HG03139 (cell line): ENCODE data around the gene POLR2J.
A peak's percentile ranks its signal among the peaks of the same experiment; 100 is the strongest.

Experiments
- ATAC-seq: cut with Tn5 transposase; IDR thresholded peaks from one replicate; pipeline ENCODE4 v1.9.1; 2021; ENCODE audit not compliant: unreplicated experiment

Gene POLR2J

DNA sequence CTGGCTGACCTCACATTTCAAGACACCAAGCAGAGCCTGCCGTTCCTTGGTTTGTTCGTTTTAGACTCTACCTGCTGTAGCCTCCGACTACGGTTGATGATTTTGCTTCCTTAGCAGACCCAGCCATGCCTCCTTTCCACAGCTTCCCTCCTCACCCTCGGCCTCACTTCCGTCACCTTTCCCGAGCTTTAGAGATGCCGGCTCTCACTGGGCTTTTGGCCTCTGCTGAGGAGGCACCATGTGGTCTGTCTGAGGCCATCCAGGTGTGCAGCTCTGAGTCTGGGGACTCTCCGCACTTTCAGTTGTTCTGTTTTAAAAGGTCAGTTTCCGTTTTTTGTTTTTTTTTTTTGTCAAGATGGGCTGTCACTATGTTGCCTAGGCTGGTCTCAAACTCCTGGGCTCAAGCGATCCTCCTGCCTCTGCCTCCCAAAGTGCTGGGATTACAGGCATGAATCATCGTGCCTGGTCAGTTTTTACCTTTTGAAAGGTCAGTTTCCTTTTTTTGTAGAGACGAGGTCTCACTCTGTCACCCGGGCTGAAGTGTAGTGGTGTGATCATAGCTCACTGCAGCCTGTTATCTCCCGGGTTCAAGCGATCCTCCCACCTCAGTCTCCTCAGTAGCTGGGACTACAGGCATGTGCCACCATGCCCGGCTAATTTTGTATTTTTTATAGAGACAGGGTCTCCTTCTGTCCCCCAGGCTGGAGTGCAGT lies 33.6 kb downstream of the POLR2J start:
- ATAC-seq: no peak

DNA sequence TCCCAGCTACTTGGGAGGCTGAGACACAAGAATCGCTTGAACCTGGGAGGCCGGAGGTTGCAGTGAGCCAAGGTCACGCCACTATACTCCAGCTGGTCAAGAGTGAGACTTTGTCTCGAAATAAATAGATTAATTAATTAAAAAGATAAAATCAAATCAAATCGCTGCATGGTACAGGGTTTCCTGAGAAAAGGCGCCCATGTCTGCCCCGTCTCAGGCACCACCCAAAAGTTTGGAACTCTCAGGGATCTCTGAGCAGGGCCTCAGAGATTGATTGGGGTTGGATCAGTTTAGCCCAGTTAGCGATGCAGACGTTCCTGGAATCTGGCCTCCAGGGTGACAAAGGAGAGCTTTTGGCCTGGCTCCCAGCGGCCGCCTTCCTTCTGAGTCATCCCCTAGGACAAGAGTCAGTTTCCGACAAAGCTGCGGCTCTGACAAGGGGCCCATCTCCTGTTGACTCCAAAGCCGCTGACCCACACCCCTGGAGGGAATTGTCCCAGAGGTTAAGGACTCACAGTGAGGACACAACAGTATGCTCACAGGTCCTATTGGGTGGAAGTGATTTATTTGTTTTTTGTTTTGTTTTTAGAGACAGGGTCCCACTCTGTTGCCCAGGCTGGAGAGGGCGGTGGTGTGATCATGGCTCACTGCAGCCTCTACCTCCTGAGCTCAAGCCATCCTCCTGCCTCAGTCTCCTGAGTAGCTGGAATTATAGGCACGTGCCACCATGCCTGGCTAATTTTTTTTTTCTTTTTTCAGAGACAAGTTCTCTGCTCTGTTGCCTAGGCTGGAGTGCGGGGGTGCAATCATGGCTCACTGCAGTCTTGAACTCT lies 38.5 kb downstream of the POLR2J start:
- ATAC-seq: no peak

DNA sequence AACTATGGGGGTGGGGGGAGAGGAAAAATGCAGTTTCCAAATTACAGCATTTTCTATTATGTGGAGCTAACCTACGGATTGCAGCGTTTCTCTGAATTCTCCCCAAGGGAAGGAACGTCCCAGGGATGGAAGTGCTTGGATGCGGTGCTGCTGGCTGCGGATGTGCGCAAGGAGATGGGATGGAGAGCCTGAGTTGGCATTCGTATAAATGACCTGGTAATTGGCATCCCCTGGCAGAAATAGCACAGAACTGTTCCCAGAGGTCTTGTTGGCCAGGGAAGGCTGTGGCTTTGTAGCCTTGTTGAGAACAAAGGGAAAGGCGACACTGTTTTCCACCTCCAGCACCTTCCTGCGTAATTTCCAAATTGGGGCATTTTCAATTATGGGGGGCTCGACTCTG lies 42.6 kb downstream of the POLR2J start:
- ATAC-seq: no peak

DNA sequence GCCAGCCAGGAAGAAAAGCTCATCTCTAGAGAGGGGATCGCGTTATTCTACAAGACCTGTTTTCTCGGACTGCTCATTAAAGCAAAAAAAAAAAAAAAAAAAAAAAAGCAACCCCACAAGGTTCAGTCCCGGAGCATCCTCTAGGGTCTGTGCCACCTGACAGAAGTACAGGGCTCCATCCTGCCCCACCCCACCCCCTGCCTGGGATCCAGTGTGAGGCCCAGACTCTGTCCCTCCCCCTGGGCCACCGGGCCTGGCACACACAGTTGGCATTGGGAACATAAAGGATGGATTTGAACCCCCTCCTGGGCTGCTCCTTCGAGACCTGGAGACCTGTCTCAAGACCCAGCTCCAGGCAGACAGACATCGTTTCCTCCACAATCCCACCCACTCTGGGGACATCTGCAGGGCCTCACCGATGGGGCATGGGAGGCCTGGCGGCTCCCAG lies 44.7 kb downstream of the POLR2J start:
- ATAC-seq: no peak

DNA sequence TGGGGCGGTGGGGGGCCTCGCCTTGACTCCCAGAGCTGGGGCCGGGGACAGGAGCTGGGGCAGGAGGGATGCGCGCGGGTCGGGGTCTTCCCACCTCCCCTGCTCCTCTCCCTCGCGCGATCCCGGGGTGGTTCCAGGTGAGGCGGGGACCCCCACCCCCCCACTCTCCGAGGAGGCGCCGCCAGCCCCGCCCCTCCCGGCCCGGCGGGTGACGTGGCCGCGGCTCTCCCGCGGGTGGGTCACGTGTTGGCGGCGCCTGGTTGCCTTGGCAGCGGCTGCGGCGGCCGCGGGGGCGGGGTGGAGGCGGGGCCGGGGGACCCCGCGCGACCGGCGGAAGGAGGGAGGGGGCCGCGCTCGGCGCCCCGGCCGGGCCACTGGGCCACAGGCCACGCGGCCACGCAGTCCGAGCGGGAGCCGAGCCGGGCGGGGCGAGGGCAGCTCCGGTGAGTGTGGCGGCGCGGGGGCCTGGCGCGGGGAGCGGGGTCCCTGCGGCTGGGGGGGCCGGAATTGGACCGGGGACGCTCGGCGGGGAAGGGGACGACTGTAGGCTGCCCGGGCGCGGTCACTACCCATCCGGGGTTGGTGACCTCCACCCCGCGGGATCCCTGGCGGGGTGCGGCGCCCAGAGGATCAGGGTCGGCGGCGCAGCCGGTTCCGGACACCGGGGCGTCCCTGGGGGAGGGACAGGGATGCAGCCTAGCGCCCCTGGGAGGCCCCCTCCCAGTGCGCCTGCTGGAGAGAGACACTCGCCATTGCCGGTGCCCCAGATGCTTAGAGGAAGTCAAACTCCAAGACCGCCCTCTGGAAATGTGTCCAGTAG lies 45.3 kb downstream of the POLR2J start, which contains the start of gene ORAI2:
TSS of gene ORAI2 (plus strand) at position 357 of the 820 bp plus-strand sequence. CDS start 5,382 bp downstream, outside the sequence.
- peak; percentile 42 for ATAC-seq

DNA sequence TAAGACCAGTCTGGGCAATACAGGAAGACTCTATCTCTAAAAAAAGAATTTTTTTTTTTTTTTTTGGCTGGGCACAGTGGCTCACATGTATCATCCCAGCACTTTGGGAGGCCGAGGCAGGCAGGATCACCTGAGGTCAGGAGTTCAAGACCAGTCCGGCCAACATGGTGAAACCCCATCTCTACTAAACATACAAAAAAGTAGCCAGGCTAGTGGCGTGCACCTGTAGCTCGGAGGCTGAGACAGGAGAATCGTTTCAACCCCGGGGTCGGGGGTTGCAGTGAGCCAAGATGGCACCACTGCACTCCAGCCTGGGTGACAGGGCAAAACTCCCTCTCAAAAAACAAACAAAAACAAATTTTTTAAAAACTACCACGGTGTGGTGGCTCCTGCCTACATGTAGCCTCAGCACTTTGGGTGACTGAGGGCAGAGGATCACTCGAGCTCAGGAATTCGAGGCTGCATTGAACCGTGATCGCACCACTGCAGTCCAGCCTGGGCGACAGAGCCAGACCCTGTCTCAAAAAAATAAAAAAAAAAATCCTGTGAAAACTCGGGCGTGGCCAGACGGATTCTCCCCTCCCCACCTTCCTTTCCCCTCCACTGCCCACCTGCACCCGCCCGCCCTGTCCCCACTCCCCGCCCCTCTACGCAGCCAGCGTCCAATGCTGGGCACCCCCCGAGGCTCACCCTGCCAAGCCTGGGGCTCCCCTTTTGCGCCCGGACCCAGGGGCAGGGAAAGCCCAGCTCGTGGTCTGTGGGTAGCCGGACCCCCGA lies 46.1 kb downstream of the POLR2J start:
- peak; percentile 19 for ATAC-seq

DNA sequence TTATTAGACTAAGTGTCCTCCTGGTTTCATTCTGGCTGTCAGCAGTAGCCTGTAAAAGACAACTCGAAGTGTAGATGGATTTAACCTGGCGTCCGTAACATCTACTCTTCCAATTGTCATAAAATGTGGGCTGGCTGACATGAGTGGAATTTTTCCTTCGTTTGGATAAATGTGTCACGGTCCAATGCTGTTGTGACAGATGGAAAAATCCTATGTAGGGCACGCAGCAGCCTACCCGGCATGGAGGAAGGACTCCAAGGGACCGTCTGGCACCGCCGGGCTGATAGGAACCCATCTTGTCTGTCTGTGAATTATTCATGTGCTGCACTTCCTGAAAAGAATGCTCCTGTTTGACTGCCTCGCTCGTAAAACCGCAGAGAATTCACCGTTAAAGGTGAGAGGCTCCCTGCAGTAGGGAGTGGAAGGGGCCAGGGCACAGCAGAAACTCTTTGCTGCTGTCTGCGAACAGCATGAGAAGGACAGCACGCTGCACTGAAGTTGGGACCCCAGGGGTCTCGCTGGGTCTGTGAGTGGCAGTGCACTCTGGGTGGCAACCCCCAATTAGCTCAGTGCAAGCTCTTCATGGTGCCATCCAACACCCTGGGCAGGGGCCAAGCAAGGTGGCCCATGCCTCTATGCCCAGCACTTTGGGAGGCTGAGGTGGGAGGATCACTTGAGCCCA lies 47.0 kb downstream of the POLR2J start:
- no peak for ATAC-seq

DNA sequence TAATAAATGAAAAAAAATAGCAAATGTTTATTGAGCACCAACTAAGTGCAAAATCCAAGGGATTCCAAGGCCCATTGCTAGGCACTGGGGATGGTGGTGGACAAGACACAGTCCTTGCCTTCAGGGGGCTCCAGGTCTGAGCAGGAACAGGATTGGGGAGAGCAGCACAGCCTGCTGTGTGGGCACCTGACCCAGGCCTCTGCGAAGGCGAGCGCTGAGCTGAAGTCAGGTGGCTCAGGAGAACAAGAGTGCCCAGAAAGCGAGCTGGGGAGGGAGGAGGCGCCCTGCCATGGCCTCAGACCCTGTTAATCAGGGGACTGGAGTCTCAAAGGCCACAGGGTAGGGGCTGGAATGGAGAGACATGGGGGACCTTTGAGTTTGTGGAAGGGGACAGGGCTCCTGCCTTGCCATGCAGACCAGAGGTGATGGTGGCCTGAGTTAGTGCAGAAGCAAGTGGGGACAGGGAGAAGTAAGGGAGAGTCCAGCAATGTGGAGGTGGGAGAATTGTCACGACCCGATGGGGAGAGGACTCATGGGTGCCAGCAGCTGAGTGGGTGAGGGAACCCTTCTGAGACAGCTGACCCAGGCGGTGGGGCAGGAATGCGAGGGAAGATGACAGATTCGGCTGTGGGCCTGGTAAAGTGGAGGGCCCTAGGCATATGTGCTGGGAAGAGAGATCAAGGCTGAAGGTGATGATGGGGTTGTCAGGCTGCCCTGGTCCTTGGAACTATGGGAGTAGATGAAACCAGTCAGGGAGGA lies 49.4 kb downstream of the POLR2J start:
- ATAC-seq: no peak

DNA sequence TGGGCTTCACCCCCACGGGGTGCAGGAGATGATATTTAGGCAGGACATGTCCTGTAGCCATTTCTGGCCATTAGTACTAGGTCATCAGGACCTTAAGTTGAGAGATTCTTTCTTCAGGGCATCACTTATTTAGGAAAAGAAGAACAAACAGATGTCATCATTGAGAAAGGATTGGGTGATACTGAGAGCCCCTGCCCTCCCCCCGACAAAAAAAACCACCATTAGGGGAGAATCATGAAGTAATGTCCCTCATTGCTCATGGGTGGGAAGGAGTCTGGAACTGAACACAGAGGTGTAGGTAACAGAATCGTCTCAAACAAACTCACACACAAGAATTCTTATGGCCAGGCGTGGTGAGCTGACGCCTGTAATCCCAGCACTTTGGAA lies 51.7 kb downstream of the POLR2J start:
- no peak for ATAC-seq

DNA sequence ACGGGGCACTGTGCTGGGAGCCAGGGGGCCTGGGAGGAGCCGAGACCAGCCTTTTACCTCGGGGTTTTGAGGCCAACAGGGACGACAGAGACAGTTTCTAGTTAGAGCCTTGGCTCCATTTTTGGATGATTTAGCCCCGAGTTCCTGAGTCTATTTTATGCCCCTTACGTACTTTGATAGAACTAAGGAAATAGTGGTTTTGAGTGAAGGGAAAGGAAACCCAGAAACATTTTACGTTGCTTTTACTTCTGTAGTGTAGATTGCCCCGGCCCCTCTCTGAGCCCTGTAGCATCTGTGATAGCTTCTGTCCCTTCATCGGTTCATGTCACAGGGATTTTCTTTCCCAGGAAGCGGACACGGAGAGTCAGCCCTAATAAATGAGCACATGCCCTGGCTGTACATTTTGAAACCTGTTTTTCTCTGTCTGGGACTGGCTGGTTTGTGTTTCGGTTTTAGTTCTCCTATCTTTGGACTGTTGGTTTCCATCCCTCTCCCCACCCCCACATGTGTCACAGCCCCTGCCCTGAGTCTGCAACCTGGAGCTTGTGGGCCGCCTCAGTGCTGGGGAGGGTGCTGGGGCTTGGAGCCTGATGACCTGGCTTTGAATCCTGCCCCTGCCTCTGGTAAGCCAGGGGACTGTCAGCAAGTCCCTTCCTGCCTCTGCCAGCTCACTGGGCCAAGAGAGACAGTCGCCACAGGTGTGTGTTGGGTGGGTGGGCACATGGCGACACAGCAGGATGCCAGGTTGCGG lies 52.3 kb downstream of the POLR2J start:
- ATAC-seq: peak; percentile 43

DNA sequence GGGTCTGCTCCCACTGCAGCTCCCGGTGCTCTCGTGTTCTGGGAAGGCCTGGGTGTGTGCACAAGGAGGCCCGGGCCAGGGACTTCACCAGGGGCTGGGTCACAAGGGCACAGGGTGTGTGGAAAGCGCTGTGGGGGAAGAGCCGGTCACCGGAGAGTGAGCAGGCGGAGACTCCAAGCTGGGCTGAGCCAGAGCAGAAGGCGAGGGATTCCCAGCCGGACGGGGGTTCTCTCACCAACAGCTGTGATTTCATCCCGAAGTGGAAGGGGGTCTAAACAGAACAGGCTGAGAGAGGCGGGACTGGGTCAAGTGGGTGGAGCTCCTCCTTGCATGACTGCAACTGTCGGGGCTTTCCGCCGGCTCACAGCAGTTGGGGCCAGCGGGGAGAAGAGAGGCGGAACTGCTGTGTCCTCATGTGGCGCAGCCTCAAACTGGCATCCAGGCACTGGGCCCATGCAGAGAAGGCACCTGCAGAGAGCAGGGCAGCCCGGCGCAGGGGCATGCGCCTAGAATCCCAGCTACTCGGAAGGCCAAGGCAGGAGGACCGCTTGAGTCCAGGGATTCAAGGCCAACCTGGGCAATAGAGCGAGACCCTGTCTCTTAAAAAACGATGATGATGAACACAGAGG lies 53.0 kb downstream of the POLR2J start:
- ATAC-seq: peak; percentile 49

DNA sequence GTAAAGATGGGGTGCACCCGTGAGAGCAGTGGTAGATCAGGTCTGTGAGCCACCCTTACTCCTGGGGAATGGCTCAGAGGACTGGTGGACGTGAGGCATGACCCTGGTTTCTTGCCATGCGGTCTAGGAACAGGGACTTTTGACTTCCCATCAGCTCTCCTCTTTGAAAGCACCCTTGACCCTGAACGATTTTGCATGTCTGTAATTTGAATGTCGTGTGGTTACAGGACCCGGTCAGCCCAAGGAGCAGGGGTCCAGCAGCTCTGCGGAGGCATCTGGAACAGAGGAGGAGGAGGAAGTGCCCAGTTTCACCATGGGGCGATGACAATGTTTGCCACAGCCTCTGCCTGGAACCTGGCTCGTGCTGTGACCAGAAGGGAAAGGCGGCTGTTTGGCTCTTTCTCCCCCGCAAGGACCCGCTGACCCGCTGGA lies 53.9 kb downstream of the POLR2J start:
- ATAC-seq: no peak

DNA sequence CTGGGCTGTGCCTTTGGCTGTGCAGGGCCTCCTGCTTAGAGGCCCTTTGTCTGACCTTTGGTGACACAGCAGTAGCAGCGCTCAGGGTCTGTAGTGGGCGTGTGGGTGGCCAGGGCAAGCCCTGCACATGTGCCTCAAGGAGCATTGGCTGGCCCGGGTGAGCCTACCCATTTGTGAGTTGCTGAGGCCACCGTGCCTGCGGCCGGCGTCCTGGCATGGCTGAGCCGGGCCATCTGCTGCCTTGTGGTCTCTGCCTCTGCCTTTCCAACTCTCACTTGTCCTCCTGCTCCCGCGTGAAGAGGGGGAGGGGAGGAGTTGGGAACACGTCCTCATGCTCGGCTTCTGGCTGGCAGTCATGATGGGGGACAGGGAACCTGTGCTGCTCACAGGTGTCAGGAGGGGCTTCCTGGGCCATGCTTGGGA lies 54.6 kb downstream of the POLR2J start:
- ATAC-seq: no peak
